H9 (cell line): ENCODE data around the gene CLEC12A. TPM values are rescaled to one million over a fixed set of nuclear protein-coding genes. Genes with fewer than 3 reads are reported as not detected.
"Not testable (repeated sequence)": the region's sequence is repeated elsewhere in the genome, so short reads cannot be mapped to it uniquely, and the experiment has no call there.

ENCODE experiments used
- DNase-seq: peaks from one replicate; pipeline ENCODE4 v3.0.0-alpha.2; 2017
- H2AFZ ChIP-seq: one replicate; pipeline ENCODE4 v1.6.1; 2013; ENCODE audit warnings: mild to moderate bottlenecking, low read length, control low read depth, moderate library complexity
- H2AK5ac ChIP-seq: 2 replicates; pipeline ENCODE4 v1.6.1; 2013; ENCODE audit warnings: low read length, control low read depth, mixed read lengths; ENCODE audit not compliant: insufficient read length
- H2BK120ac ChIP-seq: one replicate; pipeline ENCODE4 v1.6.1; 2013; ENCODE audit warnings: low read depth, mild to moderate bottlenecking, low read length, control low read depth, inconsistent platforms; ENCODE audit not compliant: poor library complexity, severe bottlenecking
- H2BK12ac ChIP-seq: 2 replicates; pipeline ENCODE4 v1.6.1; 2013; ENCODE audit warnings: low read length, control low read depth, mixed read lengths, low read depth; ENCODE audit not compliant: insufficient read length
- H2BK15ac ChIP-seq: 2 replicates; pipeline ENCODE4 v1.6.1; 2013; ENCODE audit warnings: low read depth, low read length, control low read depth
- H2BK20ac ChIP-seq: one replicate; pipeline ENCODE4 v1.6.1; 2013; ENCODE audit warnings: low read depth, mild to moderate bottlenecking, low read length, control low read depth, inconsistent platforms; ENCODE audit not compliant: poor library complexity, severe bottlenecking
- H2BK5ac ChIP-seq: 2 replicates; pipeline ENCODE4 v1.6.1; 2013; ENCODE audit warnings: low read length, control low read depth, mixed read lengths; ENCODE audit not compliant: insufficient read length
- H3K14ac ChIP-seq: 2 replicates; pipeline ENCODE4 v1.6.1; 2013; ENCODE audit warnings: low read length, control low read depth; ENCODE audit not compliant: insufficient read depth
- H3K18ac ChIP-seq: 2 replicates; pipeline ENCODE4 v1.6.1; 2013; ENCODE audit warnings: low read depth, mild to moderate bottlenecking, mixed read lengths, low read length, control low read depth; ENCODE audit not compliant: insufficient read length
- H3K23ac ChIP-seq: 2 replicates; pipeline ENCODE4 v1.6.1; 2013; ENCODE audit warnings: low read length, control low read depth, mixed read lengths, low read depth; ENCODE audit not compliant: insufficient read length
- H3K23me2 ChIP-seq: 2 replicates; pipeline ENCODE4 v1.6.1; 2013; ENCODE audit warnings: low read depth, mild to moderate bottlenecking, mixed read lengths, low read length, control low read depth; ENCODE audit not compliant: insufficient read length, poor library complexity, severe bottlenecking
- H3K27ac ChIP-seq: 2 replicates; pipeline ENCODE4 v1.5.1; 2013; ENCODE audit warnings: low read length, control low read depth, mixed read lengths, low read depth; ENCODE audit not compliant: insufficient read length
- H3K27me3 ChIP-seq: 2 replicates; pipeline ENCODE4 v1.6.1; 2013; ENCODE audit warnings: low read length, control low read depth, inconsistent platforms; ENCODE audit not compliant: insufficient read depth
- H3K4ac ChIP-seq: 2 replicates; pipeline ENCODE4 v1.6.1; 2013; ENCODE audit warnings: low read depth, mild to moderate bottlenecking, control low read depth, inconsistent platforms, low read length, moderate library complexity
- H3K4me1 ChIP-seq: 2 replicates; pipeline ENCODE4 v1.6.1; 2013; ENCODE audit warnings: low read length, control low read depth, inconsistent platforms; ENCODE audit not compliant: insufficient read depth
- H3K4me2 ChIP-seq: 2 replicates; pipeline ENCODE4 v1.6.1; 2013; ENCODE audit warnings: low read length, control low read depth, mixed read lengths; ENCODE audit not compliant: insufficient read length, insufficient read depth
- H3K56ac ChIP-seq: 2 replicates; pipeline ENCODE4 v1.6.1; 2013; ENCODE audit warnings: low read depth, mild to moderate bottlenecking, mixed read lengths, low read length, control low read depth; ENCODE audit not compliant: insufficient read length
- H3K79me1 ChIP-seq: 2 replicates; pipeline ENCODE4 v1.6.1; 2013; ENCODE audit warnings: low read depth, mild to moderate bottlenecking, moderate library complexity, low read length, control low read depth, inconsistent platforms; ENCODE audit not compliant: insufficient read depth, poor library complexity, severe bottlenecking
- H3K79me2 ChIP-seq: 2 replicates; pipeline ENCODE4 v1.6.1; 2013; ENCODE audit warnings: low read length, control low read depth, inconsistent platforms; ENCODE audit not compliant: insufficient read depth
- H3K9ac ChIP-seq: 2 replicates; pipeline ENCODE4 v1.6.1; 2013; ENCODE audit warnings: low read length, control low read depth, mixed read lengths; ENCODE audit not compliant: insufficient read length; ENCODE audit errors: extremely low read depth
- H3K9me3 ChIP-seq: one replicate; pipeline ENCODE4 v1.6.1; 2013; ENCODE audit warnings: low read depth, low read length, inconsistent platforms; ENCODE audit not compliant: control insufficient read depth
- H3T11ph ChIP-seq: one replicate; pipeline ENCODE4 v1.6.1; 2013; ENCODE audit warnings: mild to moderate bottlenecking, low read length, control low read depth, inconsistent platforms
- H4K20me1 ChIP-seq: one replicate; pipeline ENCODE4 v1.6.1; 2013; ENCODE audit not compliant: control insufficient read depth, insufficient read length, insufficient read depth
- H4K5ac ChIP-seq: 2 replicates; pipeline ENCODE4 v1.6.1; 2013; ENCODE audit warnings: low read depth, mild to moderate bottlenecking, mixed read lengths, low read length, control low read depth; ENCODE audit not compliant: insufficient read length
- H4K8ac ChIP-seq: replicated peaks from 2 replicates; pipeline ENCODE4 v1.6.1; 2013; ENCODE audit warnings: low read length, control low read depth, mixed read lengths, low read depth; ENCODE audit not compliant: insufficient read length
- H4K91ac ChIP-seq: 2 replicates; pipeline ENCODE4 v1.6.1; 2013; ENCODE audit warnings: low read depth, mild to moderate bottlenecking, moderate library complexity, mixed read lengths, low read length, control low read depth; ENCODE audit not compliant: insufficient read length
- H3K27ac Mint-ChIP-seq, 3 experiments: 2 replicates in 2 of 3; 3 replicates in 1 of 3; pipeline ENCODE4 v1.8.0; 2020 to 2021; ENCODE audit warnings: mixed read lengths in 3 of 3, mild to moderate bottlenecking in 1 of 3, moderate library complexity in 1 of 3
- H3K27me3 Mint-ChIP-seq: 2 replicates; pipeline ENCODE4 v1.8.0; 2021; ENCODE audit warnings: low read depth, mild to moderate bottlenecking, moderate library complexity, mixed read lengths
- H3K36me3 Mint-ChIP-seq, 3 experiments: 2 replicates in 2 of 3; 3 replicates in 1 of 3; pipeline ENCODE4 v1.8.0; 2020 to 2021; ENCODE audit warnings: low read depth in 3 of 3, mixed read lengths in 3 of 3; ENCODE audit not compliant: insufficient read depth in 1 of 3
- H3K4me1 Mint-ChIP-seq, 2 experiments: 2 replicates each; pipeline ENCODE4 v1.8.0; 2020; ENCODE audit warnings: mixed read lengths in 2 of 2
- H3K4me3 Mint-ChIP-seq, 2 experiments: 2 replicates in 1 of 2; 3 replicates in 1 of 2; pipeline ENCODE4 v1.8.0; 2020 to 2021; ENCODE audit warnings: mild to moderate bottlenecking in 2 of 2, mixed read lengths in 2 of 2, moderate library complexity in 1 of 2
- H3K9me3 Mint-ChIP-seq, 2 experiments: 2 replicates in 1 of 2; 3 replicates in 1 of 2; pipeline ENCODE4 v1.8.0; 2020; ENCODE audit warnings: mild to moderate bottlenecking in 2 of 2, mixed read lengths in 2 of 2, moderate library complexity in 1 of 2
- CTCF ChIP-seq: fragments of 200-600 bp; sonication (generic); conservative IDR thresholded peaks from 3 replicates; pipeline ENCODE4 v1.8.0; 2021; ENCODE audit warnings: antibody characterized with exemption, mild to moderate bottlenecking
- WGBS: extraction: QIAGEN DNeasy Blood & Tissue Kit; methylation state at CpG from one replicate; pipeline ENCODE4 v1.1.7; 2013; ENCODE audit warnings: missing lambda C conversion rate, low lambda C conversion rate, mixed read lengths; ENCODE audit not compliant: insufficient read length; ENCODE audit errors: extremely low coverage; 5-methylcytosine and 5-hydroxymethylcytosine counted together
- total RNA-seq: library from RNA; stranded (reverse); gene quantifications from 2 replicates; pipeline ENCODE4 v1.2.1, GENCODE V29; 2021

The CLEC12A gene
- total RNA-seq, 1 experiment from 2014 or later = not detected

GRCh38 chr12:9975614-9976013, 4.4 kb downstream of the CLEC12A start:
- TF ChIP-seq CTCF = no peak
- no peak overlapping the region for H2BK12ac ChIP-seq
- Mint-ChIP-seq H3K27ac (no peak overlapping the region), H3K4me3 (no peak overlapping the region), H3K4me1 (peaks cover 8 to 9% of the 10 kb centered on the region in 2 experiments), H3K27me3 (no peaks in the 10 kb centered on the region; the same call in 1 of the 2 replicates), H3K9me3 (peaks cover 21 to 29% of the 10 kb centered on the region in 2 experiments), H3K36me3 (peaks cover 17 to 25% (median 21%) of the 10 kb centered on the region in 3 experiments)
- H4K8ac ChIP-seq = no peak overlapping the region
- no peaks in the 10 kb centered on the region for H3K27me3 ChIP-seq
- no CpG with 5 or more reads among the region's 2 CpGs for WGBS
- H3K27ac ChIP-seq = no peak overlapping the region
- no peak overlapping the region for H3K4me2 ChIP-seq
- no peak overlapping the region for H2AFZ ChIP-seq
- H3T11ph ChIP-seq = no peak overlapping the region
- no peaks in the 10 kb centered on the region for H3K79me1 ChIP-seq
- H3K56ac ChIP-seq = no peak overlapping the region
- no peak overlapping the region for H3K14ac ChIP-seq
- no peaks in the 10 kb centered on the region for H3K9me3 ChIP-seq
- no peak for DNase-seq
- H3K18ac ChIP-seq = no peak overlapping the region
- H2BK20ac ChIP-seq = no peak overlapping the region
- no peak overlapping the region for H4K91ac ChIP-seq
- no peaks in the 10 kb centered on the region for H3K4me1 ChIP-seq
- no peak overlapping the region for H2BK15ac ChIP-seq
- no peaks in the 10 kb centered on the region for H3K23me2 ChIP-seq
- no peak overlapping the region for H3K23ac ChIP-seq
- H4K5ac ChIP-seq = no peak overlapping the region
- H2AK5ac ChIP-seq = no peak overlapping the region
- H2BK5ac ChIP-seq = no peak overlapping the region
- no peaks in the 10 kb centered on the region for H3K79me2 ChIP-seq
- no peak overlapping the region for H3K4ac ChIP-seq
- no peak overlapping the region for H2BK120ac ChIP-seq
- H4K20me1 ChIP-seq = no peaks in the 10 kb centered on the region
- H3K9ac ChIP-seq = no peak overlapping the region

DNA sequence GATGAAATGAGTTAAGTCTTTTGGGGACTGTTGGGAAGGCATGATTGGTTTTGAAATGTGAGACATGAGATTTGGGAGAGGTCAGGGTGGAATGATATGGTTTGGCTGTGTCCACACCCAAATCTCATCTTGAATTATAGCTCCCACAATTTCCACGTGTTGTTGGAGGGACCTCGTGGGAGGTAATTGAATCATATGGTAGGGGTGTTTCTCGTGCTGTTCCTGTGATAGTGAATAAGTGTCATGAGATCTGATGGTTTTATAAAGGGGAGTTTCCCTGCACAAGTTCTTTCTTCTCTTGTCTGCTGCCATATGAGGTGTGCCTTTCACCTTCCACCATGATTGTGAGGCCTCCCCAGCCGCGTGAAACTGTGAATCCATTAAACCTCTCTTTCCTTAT, 5.4 kb downstream of the CLEC12A start:
- H2BK120ac ChIP-seq, DNase-seq, H3K27me3 Mint-ChIP-seq, H3K9ac ChIP-seq, H4K5ac ChIP-seq, H3K23ac ChIP-seq, H2BK12ac ChIP-seq, H2BK15ac ChIP-seq, H3K14ac ChIP-seq, H3K27ac ChIP-seq, H3K4me1 Mint-ChIP-seq, H3K79me1 ChIP-seq, H2AK5ac ChIP-seq, H2BK20ac ChIP-seq, H3T11ph ChIP-seq, H3K4me2 ChIP-seq, H2AFZ ChIP-seq, H4K20me1 ChIP-seq, H3K4me3 Mint-ChIP-seq, H3K18ac ChIP-seq, H3K4me1 ChIP-seq, H4K91ac ChIP-seq, H4K8ac ChIP-seq, H3K9me3 ChIP-seq, H2BK5ac ChIP-seq, H3K23me2 ChIP-seq, H3K27ac Mint-ChIP-seq, H3K79me2 ChIP-seq, H3K4ac ChIP-seq, H3K27me3 ChIP-seq, H3K56ac ChIP-seq: not testable (repeated sequence)
- H3K9me3 Mint-ChIP-seq = peaks cover 21 to 29% of the 10 kb centered on the region in 2 experiments
- H3K36me3 Mint-ChIP-seq = peaks cover 17 to 25% (median 21%) of the 10 kb centered on the region in 3 experiments
- no CpG with 5 or more reads among the region's 5 CpGs for WGBS
